Measurements from ENCODE around the gene RBMS3. TPM values are rescaled to one million over a fixed set of nuclear protein-coding genes. Genes with fewer than 3 reads are reported as not detected.
"Not testable (repeated sequence)": the region's sequence is repeated elsewhere in the genome, so short reads cannot be mapped to it uniquely, and the experiment has no call there.

Gene RBMS3
- polyA plus RNA-seq, 5 donors = 20.5 to 41.4 (median 32.1) TPM

DNA sequence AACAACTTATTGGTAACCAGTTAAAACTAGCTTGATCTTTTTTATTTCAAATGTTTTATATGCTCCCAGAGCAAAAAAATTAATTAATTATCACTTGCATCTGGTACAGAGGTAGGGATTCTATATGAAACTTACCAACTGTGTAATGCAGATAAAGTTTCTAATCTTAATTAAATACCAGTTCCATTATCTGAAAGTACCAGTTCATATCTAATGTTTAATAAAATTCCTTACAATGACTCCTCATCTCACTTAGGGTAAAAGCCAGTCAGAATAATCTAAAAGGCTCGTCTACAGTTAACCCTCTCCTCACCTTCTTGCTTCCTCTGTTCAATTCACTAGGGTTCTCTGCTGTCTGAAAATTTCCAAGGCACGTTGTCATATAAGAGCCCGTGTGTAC lies 384.8 kb downstream of the RBMS3 start:
- DNase-seq = no peak

DNA sequence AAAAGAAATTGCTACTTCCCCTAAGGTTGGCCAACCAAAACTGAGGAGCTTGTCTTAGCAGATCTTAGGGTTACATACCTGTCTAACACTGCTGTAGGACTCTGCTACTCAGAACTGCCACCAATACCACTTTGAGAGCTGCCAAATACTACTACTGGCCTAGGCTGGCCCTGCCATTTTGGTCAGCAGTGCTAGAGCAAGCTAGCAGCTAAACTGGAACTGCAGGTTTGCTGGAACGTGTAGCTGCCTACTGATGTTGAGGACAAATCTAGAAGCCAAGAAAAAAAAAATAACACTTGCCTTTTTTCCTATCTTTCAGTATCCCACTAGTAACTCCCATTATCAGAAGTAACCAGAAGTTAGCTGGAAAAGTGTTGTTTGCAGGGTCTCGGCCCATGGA lies 387.4 kb downstream of the RBMS3 start:
- no peak for DNase-seq

DNA sequence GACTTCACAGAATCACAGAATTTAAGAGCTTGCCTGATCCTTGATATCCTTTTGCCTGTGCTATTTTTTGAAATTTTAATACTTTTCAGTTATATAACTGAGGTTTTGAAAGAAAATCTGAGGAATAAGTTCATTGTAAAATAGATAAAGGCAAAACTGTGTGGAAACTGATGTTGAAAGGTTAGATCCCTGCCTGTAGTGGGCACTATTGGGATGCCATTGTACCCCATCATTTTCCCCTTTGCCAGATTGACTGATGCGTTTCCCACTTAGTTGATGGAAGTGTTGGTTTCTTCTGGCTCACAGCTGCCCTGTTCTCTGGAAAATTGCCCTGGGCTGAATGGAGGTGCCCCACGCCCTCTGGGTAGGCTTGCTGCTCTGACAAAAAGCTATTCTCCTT lies 387.9 kb downstream of the RBMS3 start:
- DNase-seq = no peak

DNA sequence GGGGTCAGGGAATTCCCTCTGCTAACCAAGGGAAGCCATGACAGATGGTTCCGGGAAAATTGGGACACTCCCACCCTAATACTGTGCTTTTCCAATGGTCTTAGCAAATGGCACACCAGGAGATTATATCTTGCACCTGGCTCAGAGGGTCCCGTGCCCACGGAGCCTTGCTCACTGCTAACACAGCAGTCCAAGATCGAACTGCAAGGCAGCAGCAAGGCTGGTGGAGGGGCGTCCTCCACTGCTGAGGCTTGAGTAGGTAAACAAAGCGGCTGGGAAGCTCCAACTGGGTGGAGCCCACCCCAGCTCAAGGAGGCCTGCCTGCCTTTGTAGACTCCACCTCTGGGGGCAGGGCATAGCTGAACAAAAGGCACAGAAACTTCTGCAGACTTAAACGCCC lies 389.6 kb downstream of the RBMS3 start:
- DNase-seq = not testable (repeated sequence)

DNA sequence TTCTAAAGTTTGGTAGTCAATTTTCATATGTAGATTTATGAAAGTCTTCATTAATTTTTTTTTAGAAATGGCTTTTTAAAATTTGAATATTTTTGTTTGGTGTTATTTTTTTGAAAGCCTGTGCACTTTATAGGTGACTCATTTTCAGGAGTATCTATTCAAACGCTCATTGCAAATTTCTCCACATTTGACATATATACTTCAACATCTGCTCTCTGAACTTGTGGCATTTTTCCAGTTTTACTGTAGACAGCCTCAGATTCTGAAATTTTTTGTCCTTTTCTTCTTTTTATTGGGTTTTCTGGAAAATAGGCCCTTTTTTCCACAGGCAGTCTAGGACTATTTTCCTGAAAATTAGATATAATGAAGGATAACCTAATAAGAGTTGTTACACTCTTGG lies 396.6 kb downstream of the RBMS3 start:
- no peak for DNase-seq

DNA sequence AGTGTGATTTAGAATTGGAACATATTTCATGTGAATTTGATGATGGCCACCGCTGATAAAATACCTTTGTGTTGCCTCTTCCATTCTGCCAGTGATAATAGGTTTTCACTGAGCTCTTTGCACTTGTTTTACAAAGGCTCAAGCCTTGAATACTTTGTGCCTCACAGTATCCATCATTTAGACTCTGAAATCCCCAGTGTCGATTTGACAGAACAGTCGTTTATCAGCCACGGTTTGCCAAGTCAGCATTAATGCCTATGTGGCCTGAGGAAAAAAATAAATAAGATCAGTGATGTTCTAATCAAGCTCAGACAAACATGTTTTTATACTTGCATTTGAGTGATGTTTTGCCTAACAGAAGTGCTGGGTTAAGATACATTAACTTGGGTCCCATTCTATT lies 399.1 kb downstream of the RBMS3 start:
- DNase-seq = no peak

DNA sequence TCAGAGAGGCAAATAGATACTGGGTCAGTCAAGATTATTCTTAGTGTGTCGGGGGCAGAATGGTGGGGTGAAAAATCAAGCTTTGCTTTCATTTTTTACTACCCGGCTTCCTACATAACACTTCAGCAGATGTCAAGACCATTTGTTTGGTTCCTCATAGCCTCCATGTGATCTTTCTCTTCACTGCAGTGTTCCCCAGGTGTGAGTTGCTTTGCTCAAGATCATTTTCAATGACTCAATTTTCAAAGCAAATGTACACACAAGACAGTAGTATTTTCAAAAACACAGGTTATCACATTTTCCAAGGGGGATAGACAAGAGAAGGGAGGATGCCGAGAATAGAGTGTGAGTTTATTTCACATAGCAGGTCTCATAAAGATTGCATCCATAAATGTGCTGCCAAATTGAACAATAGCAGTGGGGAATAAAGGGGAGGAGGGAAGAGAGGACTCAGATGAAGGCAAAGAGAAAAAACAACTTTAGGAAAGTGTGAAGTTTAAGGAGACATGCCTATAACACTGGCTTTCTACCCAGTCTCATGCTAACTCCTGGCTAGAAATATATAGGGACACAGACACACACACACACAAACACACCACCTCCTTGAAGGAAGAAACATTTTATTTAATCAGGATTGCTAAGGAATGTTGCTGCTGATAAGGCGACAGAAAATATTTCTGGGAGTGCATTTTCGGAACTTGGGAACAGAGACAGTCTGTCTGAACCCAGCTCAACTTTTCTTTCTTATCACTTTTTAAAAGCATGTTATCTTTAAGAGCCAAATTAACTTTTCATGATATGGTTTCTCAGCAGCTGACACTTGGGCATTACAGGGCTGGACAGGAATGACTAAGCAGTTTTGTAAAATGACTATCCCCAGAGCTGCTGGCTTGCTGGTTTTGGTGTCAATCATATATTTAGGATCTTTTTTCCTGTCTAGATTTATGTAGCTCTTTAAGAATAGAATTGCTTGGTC lies 402.4 kb downstream of the RBMS3 start:
- no peak for DNase-seq

GRCh38 chr3:29686889-29687592 lies 406.2 kb downstream of the RBMS3 start:
- no peak for DNase-seq

GRCh38 chr3:29690686-29691353 lies 409.9 kb downstream of the RBMS3 start:
- no peak for DNase-seq

DNA sequence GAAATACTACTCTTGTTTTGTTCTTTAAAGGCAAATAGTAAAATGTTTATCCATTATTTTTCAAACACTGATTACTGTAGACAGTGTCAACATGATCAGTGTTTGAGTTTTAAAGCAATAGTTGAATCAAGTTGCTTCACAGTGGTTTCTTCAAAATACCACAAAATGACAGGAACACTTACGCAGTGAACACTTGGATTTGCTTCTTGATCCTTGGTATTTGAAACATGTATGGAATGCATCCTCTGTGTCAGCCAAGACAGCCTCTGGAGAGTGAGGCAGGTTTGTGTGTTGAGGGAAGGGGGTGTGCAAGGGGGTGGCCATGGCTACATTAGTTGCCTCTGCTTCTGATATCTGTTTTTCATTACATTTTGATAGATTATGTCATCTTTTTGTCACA lies 413.0 kb downstream of the RBMS3 start:
- no peak for DNase-seq

GRCh38 chr3:29694331-29694730 lies 413.5 kb downstream of the RBMS3 start:
- DNase-seq = no peak

- DNase-seq = no peak
These were observed 413.9 kb downstream of the RBMS3 start for GRCh38 chr3:29694783-29695182.

- no peak for DNase-seq
These were observed 414.3 kb downstream of the RBMS3 start for GRCh38 chr3:29695201-29695600.

- peak; percentile 74 to 79 for DNase-seq
These were observed 414.9 kb downstream of the RBMS3 start for GRCh38 chr3:29695643-29696198.

GRCh38 chr3:29696311-29696710 lies 415.4 kb downstream of the RBMS3 start:
- DNase-seq = no peak

DNA sequence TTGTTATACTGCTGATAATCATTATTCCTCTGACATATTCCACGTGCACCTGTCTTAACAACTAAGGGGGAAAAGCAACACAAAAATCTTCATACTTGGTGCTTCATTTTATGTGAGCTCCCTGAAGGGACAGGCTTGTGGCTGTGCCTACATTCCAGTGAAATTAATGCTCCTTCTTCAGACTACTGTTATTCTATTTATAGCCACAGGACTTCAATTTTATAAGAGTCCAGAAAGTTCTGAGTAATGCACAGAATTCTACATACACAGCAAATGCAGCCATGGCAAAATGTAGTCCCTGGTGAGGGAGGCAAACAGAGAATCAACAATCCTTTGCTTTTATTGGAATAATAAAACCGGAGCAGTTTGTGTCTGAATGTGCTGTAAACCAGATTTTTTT lies 417.1 kb downstream of the RBMS3 start:
- no peak for DNase-seq

DNA sequence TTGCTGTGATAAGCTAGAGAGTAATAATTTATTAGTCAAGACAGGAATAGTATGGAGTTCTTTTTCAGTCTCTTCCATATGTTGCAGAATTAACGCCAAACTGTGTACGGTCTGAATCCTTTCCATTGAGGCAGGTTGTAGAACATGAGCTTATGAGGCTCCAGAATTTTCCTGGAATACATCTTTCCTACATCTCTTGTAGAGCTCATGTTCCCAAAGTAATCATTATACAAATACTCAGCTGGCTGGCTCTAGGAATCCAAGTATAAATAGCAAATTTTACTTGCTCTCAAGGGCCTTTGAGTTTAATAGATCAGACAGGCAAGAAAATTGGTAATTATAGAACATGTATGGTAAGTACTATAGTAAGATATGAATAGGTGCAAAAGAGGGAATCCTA lies 419.4 kb downstream of the RBMS3 start:
- no peak for DNase-seq

DNA sequence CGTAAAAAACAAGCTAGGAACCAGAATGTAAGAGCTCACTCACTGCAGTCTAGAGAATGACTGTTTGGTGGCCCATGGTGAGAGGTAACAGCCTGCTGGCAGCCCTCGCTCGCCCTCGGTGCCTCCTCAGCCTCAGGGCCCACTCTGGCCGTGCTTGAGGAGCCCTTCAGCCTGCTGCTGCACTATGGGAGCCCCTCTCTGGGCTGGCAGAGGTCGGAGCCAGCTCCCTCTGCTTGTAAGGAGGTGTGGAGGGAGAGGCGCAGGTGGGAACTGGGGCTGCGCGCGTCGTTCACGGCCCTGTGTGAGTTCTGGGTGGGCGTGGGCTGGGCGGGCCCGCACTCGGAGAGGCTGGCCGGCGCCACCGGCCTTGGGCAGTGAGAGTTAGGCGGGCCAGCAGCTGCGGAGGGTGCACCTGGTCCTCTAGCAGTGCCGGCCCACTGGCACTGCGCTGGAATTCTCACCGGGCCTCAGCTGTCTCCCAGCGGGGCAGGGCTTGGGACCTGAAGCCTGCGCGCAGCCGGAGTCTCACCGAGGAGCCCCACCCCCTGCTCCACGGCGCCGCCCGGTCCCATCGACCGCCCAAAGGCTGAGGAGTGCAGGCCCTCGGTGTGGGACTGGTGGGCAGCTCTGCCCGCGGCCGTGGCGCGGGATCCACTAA lies 420.6 kb downstream of the RBMS3 start:
- DNase-seq = no peak

- DNase-seq = no peak
These were observed 425.3 kb downstream of the RBMS3 start for GRCh38 chr3:29705906-29706844.

DNA sequence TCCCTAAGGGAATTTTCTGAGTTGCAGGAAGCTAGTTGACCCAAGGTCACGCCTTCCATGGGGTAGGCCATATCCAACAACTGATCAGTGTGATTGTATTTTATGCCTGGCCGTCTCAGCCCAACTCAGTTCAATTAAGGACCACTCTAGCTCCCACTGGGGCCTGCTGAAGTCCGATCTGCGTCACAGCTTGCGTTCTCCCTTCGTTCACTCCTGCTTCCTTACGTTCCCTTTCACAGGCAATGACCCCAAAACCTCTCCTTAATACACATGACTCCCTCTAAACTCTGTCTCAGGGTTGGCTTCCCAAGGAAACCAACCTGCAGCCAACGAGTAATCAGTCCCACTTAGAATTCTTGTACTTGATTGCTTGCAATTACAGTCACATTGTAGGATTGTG lies 428.0 kb downstream of the RBMS3 start:
- DNase-seq = no peak
